Body of pancreas (tissue), 4 donors: ENCODE measurements around the gene IGSF3. TPM values are rescaled to one million over a fixed set of nuclear protein-coding genes. Genes with fewer than 3 reads are reported as not detected.

ENCODE experiments used
- ATAC-seq: fragments of 150-250 bp; one replicate; pipeline ENCODE4 v1.9.1; 2016
- DNase-seq, 4 donors: peaks; one replicate each; pipeline ENCODE4 v3.0.0-alpha.2; 2019
- H3K27ac ChIP-seq, 4 donors: fragments of 200-600 bp; sonication (generic); 1 replicate in 3 of 4; 2 replicates in 1 of 4; pipeline versions ENCODE4 v1.5.1 to v1.6.1; 2016 to 2019; ENCODE audit warnings: mild to moderate bottlenecking in 1 of 4, mixed read lengths in 1 of 4, moderate library complexity in 1 of 4
- H3K27me3 ChIP-seq, 2 donors: fragments of 200-600 bp; sonication (generic); one replicate each; pipeline ENCODE4 v1.6.0; 2016; ENCODE audit warnings: mild to moderate bottlenecking in 1 of 2
- H3K36me3 ChIP-seq, 2 donors: fragments of 200-600 bp; sonication (generic); replicated peaks in 1 of 2; 2 replicates each; pipeline ENCODE4 v1.5.1; 2016; ENCODE audit warnings: low read depth in 2 of 2; ENCODE audit not compliant: insufficient read depth in 1 of 2
- H3K4me1 ChIP-seq: fragments of 200-600 bp; sonication (generic); one replicate; pipeline ENCODE4 v1.6.0; 2016
- H3K4me3 ChIP-seq, 2 donors: fragments of 200-600 bp; sonication (generic); 1 replicate in 1 of 2; 2 replicates in 1 of 2; pipeline ENCODE4 v1.5.1; 2016 to 2019
- H3K9me3 ChIP-seq, 3 donors: fragments of 200-600 bp; sonication (generic); 1 replicate in 2 of 3; 2 replicates in 1 of 3; pipeline ENCODE4 v1.5.1; 2016
- CTCF ChIP-seq, 7 experiments: fragments of 450-650 bp in 4 of 7; fragments of 200-600 bp in 3 of 7; sonication (generic) in 3 of 7; IDR thresholded peaks; one replicate each; pipeline ENCODE4 v1.5.1; 2016 to 2019; ENCODE audit warnings: antibody characterized with exemption in 7 of 7
- POLR2A ChIP-seq, 3 donors: fragments of 450-650 bp; IDR thresholded peaks; one replicate each; pipeline ENCODE4 v1.6.1; 2016; ENCODE audit warnings: antibody characterized with exemption in 3 of 3, mild to moderate bottlenecking in 2 of 3
- WGBS, 2 donors: methylation state at CpG; one replicate each; pipeline ENCODE4 v1.1.5; 2017; 5-methylcytosine and 5-hydroxymethylcytosine counted together
- intact Hi-C: fragments of 100-400 bp; cut with DNase I; formaldehyde crosslinking; loops from one replicate; pipeline ENCODE4 v1.15.1; 2023
- total RNA-seq, 2 donors: library from RNA; depleted of rRNA; stranded (reverse); fragments of >200 nt; gene quantifications; one replicate each; pipeline ENCODE4 v1.1.0, GENCODE V29; 2016

Gene IGSF3
- total RNA-seq, 2 donors from 2014 or later, result 4.6 to 5.2 TPM

DNA sequence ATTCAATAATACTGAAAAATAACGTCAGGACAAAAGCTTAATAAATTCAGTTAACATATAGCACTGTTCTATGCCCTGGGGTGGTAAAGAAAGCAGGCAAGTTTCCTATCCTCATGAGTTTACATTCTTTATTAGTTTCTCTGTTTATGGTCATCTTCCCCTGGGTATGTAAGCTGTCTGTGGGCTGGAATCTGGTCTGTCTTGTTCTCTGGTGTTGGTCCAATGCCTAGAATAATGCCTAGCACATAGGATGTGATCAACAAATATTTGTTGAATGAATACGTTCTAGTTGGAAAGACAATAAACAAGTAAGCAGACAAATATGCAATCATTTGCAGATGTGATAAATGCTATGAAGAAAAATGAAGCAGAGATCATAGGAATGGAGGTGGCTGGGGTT, 7.2 kb upstream of the IGSF3 start:
- no peak for TF ChIP-seq POLR2A (IDR thresholded peaks at IDR 0.05)
- no peak for TF ChIP-seq CTCF (IDR thresholded peaks at IDR 0.05)
- Histone ChIP-seq H3K4me1 (no peaks in the 10 kb centered on the region), H3K9me3 (no peaks in the 10 kb centered on the region), H3K27ac (no peak overlapping the region), H3K4me3 (no peak overlapping the region), H3K36me3 (no peaks in the 10 kb centered on the region), H3K27me3 (no peaks in the 10 kb centered on the region)
- intact Hi-C loops, result loop anchor here (10.0 kb wide), 1 partner anchor 100 kb away; the partner anchor contains the start of gene CD58
- ATAC-seq (no peak), DNase-seq (no peak)
- 43 to 56% methylated on average over 2 of the region's 2 CpGs for WGBS, 2 donors

DNA sequence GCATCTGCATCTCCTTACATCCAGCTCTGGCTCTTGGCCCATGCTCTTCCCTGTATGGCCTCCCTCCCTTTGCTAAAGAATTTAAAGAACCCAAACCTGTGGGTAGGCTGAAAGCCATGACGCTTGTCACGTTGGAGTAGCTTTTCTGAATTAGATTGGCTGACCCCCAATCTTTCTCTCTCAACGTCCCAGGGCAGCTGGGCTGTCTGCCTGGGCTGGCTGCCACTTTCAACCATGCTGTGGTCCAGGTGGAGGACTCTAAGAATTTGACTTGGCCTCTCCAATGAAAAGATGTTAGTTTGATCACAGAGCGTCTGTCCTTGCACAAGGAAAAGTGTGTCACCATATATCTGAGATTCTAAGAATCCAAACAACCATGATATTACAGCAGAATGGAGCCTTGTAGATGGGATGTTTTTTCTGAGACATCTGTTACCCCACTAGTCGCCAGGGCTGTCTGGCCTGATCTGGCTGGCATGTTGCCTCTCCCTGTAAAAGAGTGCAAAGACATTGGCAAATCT, 6.5 kb upstream of the IGSF3 start:
- 58 to 59% methylated on average over 5 of the region's 5 CpGs for WGBS, 2 donors
- no peaks in the 10 kb centered on the region for H3K27me3 ChIP-seq
- ATAC-seq (no peak), DNase-seq (no peak)
- H3K4me3 ChIP-seq, result no peak overlapping the region
- no peaks in the 10 kb centered on the region for H3K36me3 ChIP-seq
- H3K27ac ChIP-seq, result no peak overlapping the region
- TF ChIP-seq CTCF (IDR thresholded peaks at IDR 0.05) (no peak), POLR2A (IDR thresholded peaks at IDR 0.05) (no peak)
- H3K9me3 ChIP-seq, result no peaks in the 10 kb centered on the region
- intact Hi-C loops, result loop anchor here (10.0 kb wide), 1 partner anchor 99 kb away; the partner anchor contains the start of gene CD58
- no peaks in the 10 kb centered on the region for H3K4me1 ChIP-seq

DNA sequence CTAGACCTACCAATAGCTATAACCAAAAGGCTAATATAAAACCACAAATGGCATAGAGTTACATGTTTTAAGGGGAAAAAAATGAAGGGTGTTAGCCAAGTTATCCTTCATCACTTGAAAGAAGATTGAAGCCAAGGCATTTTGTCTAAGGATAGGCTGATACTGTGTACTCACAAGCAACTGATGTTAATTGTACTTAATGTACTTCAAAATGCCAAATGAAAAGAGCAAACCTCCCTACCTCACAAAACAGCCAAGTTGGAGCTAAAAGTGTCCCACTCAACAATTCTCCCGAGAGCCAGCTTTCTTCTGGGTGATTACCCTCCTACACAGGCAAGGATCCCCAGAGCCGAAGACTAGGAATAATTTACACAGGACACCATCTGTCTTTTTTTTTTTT, 4.4 kb upstream of the IGSF3 start:
- DNase-seq (no peak), ATAC-seq (no peak)
- TF ChIP-seq POLR2A (IDR thresholded peaks at IDR 0.05) (no peak), CTCF (IDR thresholded peaks at IDR 0.05) (no peak)
- 59 to 79% methylated on average over 2 of the region's 2 CpGs for WGBS, 2 donors
- H3K4me1 ChIP-seq, result peaks cover 7% of the 10 kb centered on the region
- H3K27me3 ChIP-seq, result no peaks in the 10 kb centered on the region
- H3K4me3 ChIP-seq, result no peak overlapping the region
- no peaks in the 10 kb centered on the region for H3K9me3 ChIP-seq
- intact Hi-C loops, result loop anchor here (10.0 kb wide), 1 partner anchor 97 kb away; the partner anchor contains the start of gene CD58
- H3K27ac ChIP-seq, result no peak overlapping the region
- no peaks in the 10 kb centered on the region for H3K36me3 ChIP-seq

GRCh38 chr1:116671072-116671760, 3.7 kb upstream of the IGSF3 start:
- intact Hi-C loops, result loop anchor here (10.0 kb wide), 1 partner anchor 96 kb away; the partner anchor contains the start of gene CD58
- Histone ChIP-seq H3K9me3 (no peaks in the 10 kb centered on the region), H3K27ac (no peak overlapping the region), H3K27me3 (no peaks in the 10 kb centered on the region), H3K36me3 (no peaks in the 10 kb centered on the region), H3K4me1 (peaks cover 13% of the 10 kb centered on the region), H3K4me3 (no peak overlapping the region)
- ATAC-seq (no peak), DNase-seq (no peak)
- TF ChIP-seq POLR2A (IDR thresholded peaks at IDR 0.05), result no peak
- WGBS, 2 donors, result 61 to 67% methylated on average over 7 of the region's 7 CpGs

DNA sequence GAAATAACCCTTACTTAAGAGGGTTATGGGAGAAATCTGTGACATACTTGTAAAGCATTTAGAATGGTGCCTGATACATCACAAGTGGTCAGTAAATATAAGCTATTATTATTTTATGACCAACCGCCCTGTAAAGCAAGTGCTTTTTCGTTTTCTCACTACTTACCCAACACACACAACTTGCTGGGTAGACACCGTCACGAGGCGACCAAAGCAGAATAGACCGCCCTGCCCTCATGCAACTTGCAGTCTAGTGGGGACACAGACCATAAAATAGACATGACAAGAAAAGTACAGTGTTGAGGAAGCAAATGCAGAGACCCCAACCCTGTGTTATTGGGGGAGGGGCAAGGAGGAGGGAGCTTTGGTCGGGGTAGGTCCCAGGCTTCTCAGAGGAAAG, 744 bp upstream of the IGSF3 start:
- no peak overlapping the region for H3K27ac ChIP-seq
- no peak overlapping the region for H3K4me3 ChIP-seq
- intact Hi-C loops, result no loop called here
- TF ChIP-seq POLR2A (IDR thresholded peaks at IDR 0.05) (no peak), CTCF (IDR thresholded peaks at IDR 0.05) (no peak)
- no peaks in the 10 kb centered on the region for H3K27me3 ChIP-seq
- no peaks in the 10 kb centered on the region for H3K9me3 ChIP-seq
- peaks cover 13% of the 10 kb centered on the region for H3K4me1 ChIP-seq
- DNase-seq (no peak), ATAC-seq (no peak)
- 91 to 92% methylated on average over 7 of the region's 7 CpGs for WGBS, 2 donors
- no peaks in the 10 kb centered on the region for H3K36me3 ChIP-seq
